ENCODE data around the gene STAG1.
"Not testable (repeated sequence)": the region's sequence is repeated elsewhere in the genome, so short reads cannot be mapped to it uniquely, and the experiment has no call there.

The STAG1 gene

DNA sequence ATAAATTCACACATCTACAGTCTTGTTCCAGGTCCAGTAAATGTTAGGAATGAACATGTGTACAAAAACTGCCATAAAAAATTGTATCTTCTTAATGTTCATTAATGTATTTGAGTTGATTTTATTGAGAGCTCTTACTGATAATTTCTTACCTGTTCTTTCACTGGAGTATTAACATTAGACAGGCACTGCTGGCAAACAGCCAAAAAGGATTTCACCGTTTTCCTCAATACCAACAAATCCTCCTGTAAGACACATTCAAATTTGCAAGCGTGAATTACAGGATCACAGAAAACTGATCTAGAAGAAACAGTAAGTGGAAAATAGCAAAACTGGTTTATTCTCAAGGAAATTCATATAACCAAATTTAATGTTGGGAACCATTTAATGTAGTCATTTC lies 374.7 kb downstream of the STAG1 start:
- DNase-seq, result no peak

GRCh38 chr3:136375800-136376199 lies 376.4 kb downstream of the STAG1 start:
- DNase-seq, result not testable (repeated sequence)

GRCh38 chr3:136366289-136366688 lies 385.9 kb downstream of the STAG1 start:
- no peak for DNase-seq

DNA sequence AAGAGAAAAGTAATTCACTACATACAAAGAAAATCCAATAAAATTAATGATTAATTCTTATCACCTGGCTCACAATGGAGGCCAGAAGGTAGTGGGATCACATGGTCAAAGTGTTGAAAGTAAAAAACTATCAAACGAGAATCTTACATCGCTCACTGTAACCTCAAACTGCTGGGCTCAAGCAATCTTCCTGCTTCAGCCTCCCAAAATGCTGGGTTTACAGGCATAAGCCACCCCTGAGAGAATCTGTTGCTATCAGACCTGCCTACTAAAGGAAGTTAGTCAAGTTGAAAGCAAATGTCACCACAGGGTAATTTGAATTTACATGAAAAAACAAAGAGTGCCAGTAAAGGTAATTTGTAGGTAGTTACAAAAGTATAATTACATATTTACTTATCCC lies 398.7 kb downstream of the STAG1 start:
- no peak for DNase-seq

DNA sequence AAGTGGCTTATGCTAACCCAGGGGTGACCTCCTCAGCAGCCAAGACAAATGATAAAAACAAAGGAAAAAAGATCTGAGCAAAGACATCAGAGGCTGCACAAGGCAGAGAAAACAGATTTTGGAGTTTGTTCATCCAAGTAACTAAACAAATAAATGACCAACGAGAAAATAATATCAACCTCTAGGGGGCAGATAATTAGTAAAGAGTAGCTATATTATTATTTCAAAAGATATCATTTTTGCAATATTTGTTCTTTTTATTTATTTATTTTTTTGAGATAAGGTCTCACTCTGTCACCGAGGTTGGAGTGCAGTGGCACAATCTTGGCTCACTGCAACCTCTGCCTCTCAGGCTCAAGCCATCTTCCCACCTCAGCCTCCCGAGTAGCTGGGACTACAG lies 400.3 kb downstream of the STAG1 start:
- no peak for DNase-seq

DNA sequence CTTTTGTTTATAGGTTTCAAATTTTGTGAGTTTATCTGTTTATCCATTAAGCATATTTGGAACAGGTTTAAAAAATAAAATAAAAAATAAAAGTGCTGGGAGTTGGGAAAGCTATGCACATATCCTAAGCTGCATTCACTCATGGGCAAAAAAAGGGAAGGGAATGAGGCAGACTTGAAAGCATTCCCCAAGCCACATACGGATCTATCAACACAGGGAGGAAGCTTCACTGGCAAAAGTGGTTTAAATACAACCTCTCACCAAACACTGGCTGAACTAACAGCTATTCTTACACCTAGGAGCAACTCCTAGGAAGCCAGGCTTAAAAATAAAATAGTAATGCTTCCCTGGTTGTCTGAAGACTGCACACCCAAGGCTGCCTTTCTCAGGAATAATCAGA lies 400.8 kb downstream of the STAG1 start:
- no peak for DNase-seq

GRCh38 chr3:136350557-136350956 lies 401.6 kb downstream of the STAG1 start:
- no peak for DNase-seq

GRCh38 chr3:136350132-136350531 lies 402.0 kb downstream of the STAG1 start:
- DNase-seq, result no peak

DNA sequence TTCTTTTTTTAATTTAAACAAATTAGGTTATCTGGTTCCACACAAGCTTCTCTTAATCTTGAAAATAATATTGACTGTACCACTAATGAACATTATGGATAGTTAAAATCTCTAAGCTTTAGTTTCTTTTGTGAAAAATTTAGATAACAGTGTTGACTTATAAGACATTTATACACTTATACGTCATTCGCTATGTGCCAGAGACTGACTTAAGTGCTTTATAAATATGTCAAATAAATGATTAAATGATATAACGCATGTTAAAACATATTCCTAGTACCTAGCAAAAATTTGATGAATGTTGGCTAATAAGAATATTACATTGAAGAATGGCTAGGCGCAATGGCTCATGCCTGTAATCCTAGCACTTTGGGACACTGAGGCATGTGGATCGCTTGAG lies 405.7 kb downstream of the STAG1 start:
- no peak for DNase-seq

DNA sequence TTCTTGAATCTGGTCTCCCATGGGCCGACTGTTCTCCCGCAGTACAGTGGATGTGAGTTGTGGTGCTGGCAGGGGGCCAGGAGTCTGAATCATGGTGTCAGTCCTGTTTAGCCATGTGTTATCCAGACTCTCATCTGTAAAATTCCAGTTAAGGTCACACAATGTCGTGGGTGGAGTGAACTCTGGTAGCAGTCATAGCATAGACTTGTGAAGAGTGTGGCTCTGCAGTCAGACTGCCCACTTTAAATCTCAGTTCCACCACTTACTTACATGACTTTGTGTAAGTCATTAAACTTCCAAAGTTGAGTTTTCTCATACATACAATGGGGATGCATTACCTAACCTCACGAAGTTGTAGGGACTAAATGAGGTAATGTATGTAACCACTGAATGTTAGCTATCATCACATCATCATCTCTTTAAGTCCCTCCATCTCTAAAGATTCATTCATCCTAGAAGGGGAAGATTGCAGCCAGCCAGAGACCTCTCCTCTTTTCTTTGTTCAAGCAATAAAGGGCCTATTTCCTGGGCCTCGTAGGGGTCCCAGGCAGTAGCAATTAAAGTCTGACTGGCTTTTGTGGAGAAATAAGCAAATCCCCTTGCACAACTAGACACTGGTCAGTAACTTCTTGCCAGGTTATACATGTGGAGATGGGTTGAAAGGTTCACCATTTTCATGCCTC lies 408.2 kb downstream of the STAG1 start:
- no peak for DNase-seq

- DNase-seq, result no peak
These were observed 408.7 kb downstream of the STAG1 start for GRCh38 chr3:136343446-136343845.

DNA sequence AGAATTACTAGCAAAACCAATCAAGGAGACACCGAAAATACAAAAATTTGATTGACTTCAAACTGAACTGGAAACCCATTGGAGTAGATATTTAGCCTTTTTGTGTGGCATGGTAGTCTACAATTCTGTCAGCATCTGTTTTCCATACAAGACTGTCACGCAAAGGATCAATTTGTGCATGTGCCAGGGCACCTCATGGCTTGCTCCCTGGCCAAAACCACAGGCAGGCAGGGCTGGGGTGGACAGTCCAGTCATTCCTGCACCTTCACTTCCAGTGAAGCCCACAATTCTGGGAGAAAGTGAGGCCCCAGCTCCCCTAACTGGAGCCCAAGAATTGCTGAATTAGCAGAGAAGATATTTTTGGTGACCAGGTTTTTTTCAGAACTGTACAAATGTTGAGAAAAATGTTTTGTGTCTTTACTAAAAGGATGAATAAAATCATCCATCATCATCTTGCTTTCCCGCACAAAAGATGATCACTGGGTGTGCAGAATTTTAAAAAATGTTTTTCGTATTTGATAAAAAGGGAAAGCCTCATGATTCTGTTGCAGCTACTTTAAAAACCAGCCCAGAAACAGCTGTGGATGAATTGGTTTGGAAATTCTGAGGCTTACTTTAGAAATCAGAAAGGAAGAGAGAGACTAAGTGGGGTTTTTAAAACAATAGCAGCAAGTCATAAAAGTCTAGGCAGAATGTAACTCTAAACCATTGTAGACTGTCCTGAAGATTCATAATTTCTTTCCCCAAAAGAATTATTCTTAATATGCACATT lies 415.7 kb downstream of the STAG1 start:
- DNase-seq, result no peak

GRCh38 chr3:136334726-136335125 lies 417.5 kb downstream of the STAG1 start:
- not testable (repeated sequence) for DNase-seq

DNA sequence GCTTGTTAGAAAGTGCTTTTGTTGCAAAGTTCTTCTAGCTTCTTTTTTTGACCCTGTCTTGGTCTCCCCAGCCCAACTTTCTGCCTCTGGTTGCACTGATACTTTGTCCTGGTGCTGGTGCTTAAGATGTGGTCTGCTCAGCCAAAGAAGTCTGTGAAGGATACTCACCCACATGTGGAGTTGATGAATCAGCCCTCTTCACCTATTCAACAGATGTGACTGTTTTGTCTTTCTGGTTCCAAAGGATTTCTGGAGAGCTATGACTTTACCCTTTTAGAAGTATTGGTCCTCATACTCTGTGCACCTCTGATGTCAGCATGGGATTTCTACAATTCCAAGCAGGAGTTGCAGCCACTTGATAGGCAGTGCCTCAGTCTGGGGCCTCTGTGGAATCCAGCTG lies 418.0 kb downstream of the STAG1 start:
- no peak for DNase-seq

- DNase-seq, result no peak
These were observed 419.4 kb downstream of the STAG1 start for GRCh38 chr3:136332776-136333175.

GRCh38 chr3:136332302-136332701 lies 419.9 kb downstream of the STAG1 start:
- no peak for DNase-seq

DNA sequence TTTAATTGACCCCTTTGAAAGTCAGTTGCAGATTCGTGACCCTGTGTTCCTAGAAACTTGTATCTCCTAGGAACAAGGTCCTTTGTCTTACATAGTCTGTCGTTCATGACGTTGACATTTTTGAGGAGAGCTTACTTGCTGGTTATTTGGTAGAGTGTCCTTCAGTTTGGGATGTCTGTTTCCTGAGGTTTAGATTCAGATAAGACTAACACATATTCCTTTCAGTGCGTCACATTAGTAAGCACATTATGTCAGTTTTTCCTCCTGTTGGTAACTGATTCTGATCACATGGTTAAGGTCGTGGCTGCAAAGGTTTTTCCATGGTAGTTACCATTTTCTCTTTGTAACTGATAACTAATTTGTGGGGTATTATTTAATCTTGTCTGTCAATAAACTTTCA lies 421.3 kb downstream of the STAG1 start:
- DNase-seq, result no peak

- DNase-seq, result no peak
These were observed 422.6 kb downstream of the STAG1 start for GRCh38 chr3:136329593-136329992.

- no peak for DNase-seq
These were observed 424.5 kb downstream of the STAG1 start for GRCh38 chr3:136327671-136328070.

DNA sequence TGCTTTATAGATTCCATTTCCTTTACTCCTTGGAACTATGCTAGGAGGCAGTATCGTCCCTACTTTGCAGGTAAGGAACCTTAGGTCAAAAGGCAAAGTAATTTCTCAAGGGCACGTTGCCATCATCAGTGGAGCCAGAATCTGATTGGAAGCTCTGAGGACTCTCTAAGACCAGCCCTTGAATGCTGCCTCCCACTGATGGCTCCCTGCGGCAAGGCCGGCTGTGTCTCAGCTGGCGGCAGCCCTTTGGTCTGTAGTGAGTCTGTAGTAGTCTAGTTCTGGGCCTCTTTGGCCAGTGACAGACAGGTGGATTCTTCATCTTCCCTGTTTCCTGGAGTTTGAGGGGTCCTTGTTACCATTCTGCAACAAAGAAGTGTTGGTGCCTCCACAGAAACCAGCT lies 425.9 kb downstream of the STAG1 start:
- no peak for DNase-seq

DNA sequence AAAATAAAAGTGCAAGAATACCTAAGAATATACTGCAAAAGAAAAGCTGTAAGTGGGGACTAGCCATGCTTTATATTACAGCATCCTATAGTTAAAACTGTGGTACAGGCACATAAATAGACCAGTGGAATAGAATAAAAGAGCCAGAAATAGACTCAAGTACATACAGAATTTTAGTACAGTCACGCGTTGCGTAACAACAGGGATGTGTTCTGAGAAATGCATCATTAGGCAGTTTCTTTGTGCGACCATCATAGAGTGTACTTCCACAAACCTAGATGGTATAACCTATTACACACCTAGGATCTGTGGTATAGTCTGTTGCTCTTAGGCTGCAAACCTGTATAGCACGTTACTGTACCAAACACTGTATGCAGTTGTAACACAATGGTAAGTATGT lies 440.2 kb downstream of the STAG1 start:
- DNase-seq, result no peak

DNA sequence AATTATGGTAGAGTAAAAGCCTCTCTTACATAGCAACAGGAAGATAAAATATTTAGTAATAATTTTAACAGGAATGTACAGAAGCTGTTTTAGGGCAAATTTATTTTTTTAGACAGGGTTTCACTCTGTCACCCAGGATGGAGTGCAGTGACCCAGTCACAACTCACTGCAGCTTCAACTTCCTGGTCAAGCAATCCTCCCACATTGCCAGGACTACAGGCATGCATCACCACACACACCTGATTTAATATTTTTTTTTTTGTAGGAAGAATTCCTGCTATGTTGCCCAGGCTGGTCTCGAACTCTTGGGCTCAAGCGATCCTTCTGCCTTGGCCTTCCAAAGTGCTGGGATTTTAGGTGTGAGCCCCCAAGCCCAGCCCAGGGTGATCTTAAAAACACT lies 440.9 kb downstream of the STAG1 start:
- no peak for DNase-seq

- DNase-seq, result no peak
These were observed 446.3 kb downstream of the STAG1 start for GRCh38 chr3:136305879-136306278.

DNA sequence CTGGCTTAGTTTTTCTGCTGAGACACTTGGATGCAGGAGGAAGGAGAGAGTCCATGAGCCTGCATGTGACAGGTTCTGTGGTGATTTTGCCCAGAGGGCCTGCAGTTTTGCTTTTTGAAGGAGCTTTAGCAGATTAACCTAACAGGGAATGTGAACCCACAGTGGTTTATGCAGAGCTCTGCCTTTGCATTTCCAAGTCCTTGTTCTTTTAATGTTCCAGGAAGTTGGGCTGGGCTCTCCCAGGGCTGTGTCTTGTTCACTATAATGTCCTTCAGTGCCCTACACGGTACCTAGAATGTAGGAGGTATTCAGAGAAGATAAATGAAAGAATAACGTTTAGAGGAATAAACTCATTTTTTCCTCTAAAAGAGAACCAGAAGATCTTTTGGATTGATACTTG lies 451.7 kb downstream of the STAG1 start:
- DNase-seq, result no peak

DNA sequence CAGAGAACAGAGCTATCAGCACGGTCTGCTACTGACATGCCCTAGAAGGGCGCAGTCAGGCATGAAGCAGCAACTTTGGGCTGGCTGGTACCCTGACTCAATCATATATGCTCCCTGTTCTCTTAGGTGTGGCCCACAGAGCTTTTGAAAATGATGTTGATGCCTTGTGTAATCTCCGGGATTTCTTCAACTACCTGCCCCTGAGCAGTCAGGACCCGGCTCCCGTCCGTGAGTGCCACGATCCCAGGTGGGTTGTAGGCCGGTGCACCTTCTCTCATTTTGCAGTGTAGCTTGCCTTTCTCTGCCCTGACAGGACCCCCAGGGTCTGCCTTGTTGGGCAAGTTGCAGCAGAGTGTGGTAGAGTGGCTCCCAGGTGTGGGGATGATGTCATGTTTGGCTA lies 454.4 kb downstream of the STAG1 start:
- no peak for DNase-seq
